ENCODE results near the gene DLG2.

The DLG2 gene

GRCh38 chr11:84963240-84963639 is 663.9 kb downstream of the DLG2 start:
- no peak for DNase-seq

GRCh38 chr11:84962018-84962417 is 665.1 kb downstream of the DLG2 start:
- no peak for DNase-seq

GRCh38 chr11:84958295-84958694 is 668.8 kb downstream of the DLG2 start:
- DNase-seq, result no peak

GRCh38 chr11:84950569-84951270 is 676.4 kb downstream of the DLG2 start:
- no peak for DNase-seq

GRCh38 chr11:84947970-84948580 is 679.1 kb downstream of the DLG2 start:
- no peak for DNase-seq

- no peak for DNase-seq
Measured at GRCh38 chr11:84947070-84947469, 680.1 kb downstream of the DLG2 start.

- DNase-seq, result no peak
Measured at GRCh38 chr11:84930863-84931262, 696.3 kb downstream of the DLG2 start.

GRCh38 chr11:84929738-84930137 is 697.4 kb downstream of the DLG2 start:
- DNase-seq, result no peak

GRCh38 chr11:84924154-84924692 is 702.9 kb downstream of the DLG2 start:
- DNase-seq, result no peak

- no peak for DNase-seq
Measured at GRCh38 chr11:84923489-84923888, 703.7 kb downstream of the DLG2 start.

GRCh38 chr11:84922836-84923235 is 704.3 kb downstream of the DLG2 start:
- DNase-seq, result no peak

GRCh38 chr11:84922212-84922805 is 704.8 kb downstream of the DLG2 start:
- no peak for DNase-seq

- DNase-seq, result no peak
Measured at GRCh38 chr11:84914511-84914910, 712.6 kb downstream of the DLG2 start.

GRCh38 chr11:84909740-84910139 is 717.4 kb downstream of the DLG2 start:
- DNase-seq, result no peak

GRCh38 chr11:84906995-84907394 is 720.1 kb downstream of the DLG2 start:
- DNase-seq, result no peak

GRCh38 chr11:84905411-84905810 is 721.7 kb downstream of the DLG2 start:
- DNase-seq, result no peak

- DNase-seq, result no peak
Measured at GRCh38 chr11:84902445-84902844, 724.7 kb downstream of the DLG2 start.

- no peak for DNase-seq
Measured at GRCh38 chr11:84901991-84902390, 725.2 kb downstream of the DLG2 start.

- DNase-seq, result no peak
Measured at GRCh38 chr11:84899740-84900139, 727.4 kb downstream of the DLG2 start.

- DNase-seq, result no peak
Measured at GRCh38 chr11:84899134-84899533, 728.0 kb downstream of the DLG2 start.

- no peak for DNase-seq
Measured at GRCh38 chr11:84894666-84895065, 732.5 kb downstream of the DLG2 start.

- DNase-seq, result no peak
Measured at GRCh38 chr11:84890676-84891075, 736.5 kb downstream of the DLG2 start.

- no peak for DNase-seq
Measured at GRCh38 chr11:84889556-84889955, 737.6 kb downstream of the DLG2 start.

GRCh38 chr11:84887055-84887629 is 740.0 kb downstream of the DLG2 start:
- no peak for DNase-seq

Data from activated CD4-positive, alpha-beta T cell treated with anti-CD3 and anti-CD28 coated beads, Interleukin-2, amount 50 U/mL, for 1 hour (primary cell).